Measurements from ENCODE around the gene HINT2. TPM values are rescaled to one million over a fixed set of nuclear protein-coding genes. Genes with fewer than 3 reads are reported as not detected.

HINT2 gene
- total RNA-seq, 1 experiment from 2014 or later, result 21.4 TPM

DNA sequence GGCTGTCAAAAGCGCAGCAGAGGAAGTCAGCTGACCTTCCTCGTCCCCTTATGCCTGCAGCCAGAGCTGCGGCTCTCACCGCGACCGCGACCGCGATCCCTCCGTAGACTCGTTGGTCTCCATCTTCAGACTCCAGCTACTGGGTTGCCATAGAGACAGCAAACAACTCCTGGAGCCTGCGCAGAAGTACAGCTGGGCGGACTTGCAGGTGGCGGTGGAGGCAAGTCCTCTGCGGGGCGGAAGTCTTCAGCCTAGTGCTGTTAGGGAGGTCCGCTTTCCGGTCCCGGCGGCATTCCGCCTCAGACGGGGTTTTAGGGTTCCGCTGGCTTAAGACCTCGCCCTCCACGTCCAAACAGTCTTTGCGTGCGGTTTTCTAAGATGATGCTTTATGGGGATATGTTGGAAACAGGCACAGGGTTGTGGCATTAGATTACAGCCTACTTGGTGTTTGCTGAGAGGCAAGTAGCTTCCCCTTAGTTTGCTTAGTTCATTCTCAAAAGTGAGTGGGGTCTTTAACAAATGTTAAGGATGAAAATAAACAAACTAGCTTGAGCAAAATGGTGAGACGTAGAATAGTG is 2.7 kb downstream of the HINT2 start, which contains the start of gene SPAG8:
TSS of gene SPAG8 (minus strand) at position 238 of the 578 bp plus-strand sequence. CDS start at position 123, 115 bp downstream.
- H3K4me1 ChIP-seq (replicated peaks), result peaks cover 21% of the 10 kb centered on the region
- no peak within 1 kb of the TSS for H3K27ac ChIP-seq
- peak; percentile 65 to 90 for DNase-seq (ENCODE audit: low read depth in 1 of 2, low spot score in 2 of 2)
- H3K27me3 ChIP-seq (replicated peaks), result no peaks in the 10 kb centered on the region
- H3K36me3 ChIP-seq, result peaks cover 3% of the 10 kb centered on the region; the same call in 1 of the 2 replicates
- H3K9me3 ChIP-seq (replicated peaks), result no peaks in the 10 kb centered on the region
- peak within 1 kb of the TSS; percentile 35 for H3K4me3 ChIP-seq

DNA sequence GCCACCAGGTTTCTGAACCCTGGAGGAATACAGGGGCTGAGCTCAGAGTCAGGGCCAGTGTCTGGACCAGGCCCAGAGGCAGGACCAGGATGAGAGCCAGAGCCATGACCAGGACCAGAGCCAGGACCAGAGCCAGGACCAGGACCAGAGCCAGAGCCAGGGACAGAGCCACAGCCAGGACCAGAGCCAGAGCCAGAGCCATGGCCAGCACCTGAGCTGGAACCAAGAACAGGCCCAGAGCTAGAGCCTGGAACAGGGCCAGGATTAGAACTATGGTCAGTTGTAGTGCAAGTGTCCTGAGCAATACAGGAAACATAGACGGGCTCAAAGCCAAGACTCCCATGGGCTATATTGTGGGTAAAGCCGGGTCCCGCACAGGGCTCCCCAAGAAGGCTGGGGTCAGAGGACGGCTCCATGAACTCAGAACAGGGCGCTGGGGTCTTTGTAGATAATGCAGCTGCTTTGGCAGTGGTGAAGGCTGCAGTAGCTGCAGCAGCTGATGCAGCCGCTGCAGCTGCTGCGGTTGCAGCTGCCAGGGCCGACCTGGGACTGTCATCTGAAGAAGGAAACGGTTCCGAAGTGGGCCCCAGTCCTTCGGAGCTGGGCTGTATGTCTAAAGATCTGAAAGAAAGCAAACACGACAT is 3.3 kb downstream of the HINT2 start:
- Histone ChIP-seq H3K27ac (no peak overlapping the region), H3K4me3 (peak overlapping the region; percentile 35)
- DNase-seq (ENCODE audit: low read depth in 1 of 2, low spot score in 2 of 2), result no peak

DNA sequence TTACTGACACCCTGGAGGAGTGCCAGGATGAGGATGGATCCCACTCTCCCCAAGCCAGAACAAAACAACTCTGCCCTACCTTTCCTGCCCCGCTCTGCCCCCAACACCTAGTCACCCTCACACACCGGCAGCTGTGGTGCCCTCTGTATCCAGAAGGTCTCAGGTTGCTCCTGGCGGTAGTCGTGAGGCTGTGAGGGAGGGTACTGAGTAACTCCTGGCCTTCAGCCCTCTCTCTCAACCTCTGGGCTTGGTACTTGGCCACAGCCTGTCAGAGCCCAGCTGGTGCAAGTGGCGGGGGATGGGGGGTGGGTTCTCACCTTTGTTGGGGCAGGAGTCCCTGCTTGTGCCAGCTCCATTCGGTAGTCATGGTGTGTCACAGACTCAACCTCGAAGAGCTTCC is 4.7 kb downstream of the HINT2 start:
- no peak overlapping the region for H3K4me3 ChIP-seq
- no peaks in the 10 kb centered on the region for H3K9me3 ChIP-seq (replicated peaks)
- H3K27me3 ChIP-seq (replicated peaks), result no peaks in the 10 kb centered on the region
- peaks cover 21% of the 10 kb centered on the region for H3K4me1 ChIP-seq (replicated peaks)
- no peak for DNase-seq (ENCODE audit: low read depth in 1 of 2, low spot score in 2 of 2)
- peaks cover 3% of the 10 kb centered on the region; the same call in 1 of the 2 replicates for H3K36me3 ChIP-seq
- H3K27ac ChIP-seq, result no peak overlapping the region

More for the DNA sequence above, 3.3 kb downstream of the HINT2 start:
- H3K27me3 ChIP-seq (replicated peaks), result no peaks in the 10 kb centered on the region
- H3K36me3 ChIP-seq, result peaks cover 3% of the 10 kb centered on the region; the same call in 1 of the 2 replicates
- no peaks in the 10 kb centered on the region for H3K9me3 ChIP-seq (replicated peaks)
- peaks cover 21% of the 10 kb centered on the region for H3K4me1 ChIP-seq (replicated peaks)

DNA sequence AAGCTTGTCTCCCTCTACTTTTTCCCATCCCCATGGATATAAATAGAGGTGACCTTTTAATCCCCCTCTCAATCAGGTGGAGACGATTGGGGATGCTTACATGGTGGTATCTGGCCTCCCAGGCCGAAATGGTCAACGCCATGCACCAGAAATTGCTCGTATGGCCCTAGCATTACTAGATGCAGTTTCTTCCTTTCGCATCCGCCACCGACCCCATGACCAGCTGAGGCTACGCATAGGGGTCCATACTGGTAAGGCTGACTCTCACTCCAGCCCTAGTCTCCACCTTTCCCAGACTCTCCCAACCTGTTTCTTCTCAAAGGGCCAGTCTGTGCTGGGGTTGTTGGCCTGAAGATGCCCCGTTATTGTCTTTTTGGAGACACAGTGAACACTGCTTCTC is 6.4 kb downstream of the HINT2 start:
- H3K27ac ChIP-seq, result no peak overlapping the region
- no peaks in the 10 kb centered on the region for H3K27me3 ChIP-seq (replicated peaks)
- no peak for DNase-seq (ENCODE audit: low read depth in 1 of 2, low spot score in 2 of 2)
- no peaks in the 10 kb centered on the region; the same call in 1 of the 2 replicates for H3K36me3 ChIP-seq
- H3K4me1 ChIP-seq (replicated peaks), result peaks cover 14% of the 10 kb centered on the region
- H3K9me3 ChIP-seq (replicated peaks), result no peaks in the 10 kb centered on the region
- no peak overlapping the region for H3K4me3 ChIP-seq

DNA sequence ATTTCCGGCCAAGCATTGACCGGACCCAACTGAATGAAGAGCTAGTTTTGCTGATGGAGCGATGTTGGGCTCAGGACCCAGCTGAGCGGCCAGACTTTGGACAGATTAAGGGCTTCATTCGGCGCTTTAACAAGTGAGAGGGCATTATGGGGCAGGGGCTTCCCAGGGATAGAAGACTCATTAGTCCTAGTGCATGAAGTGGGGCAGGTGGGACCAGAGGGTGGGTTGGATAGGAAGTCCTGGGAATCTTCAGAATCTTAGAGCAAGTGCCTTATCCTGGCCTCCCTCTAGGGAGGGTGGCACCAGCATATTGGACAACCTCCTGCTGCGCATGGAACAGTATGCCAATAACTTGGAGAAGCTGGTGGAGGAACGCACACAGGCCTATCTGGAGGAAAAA is 8.7 kb downstream of the HINT2 start:
- Histone ChIP-seq H3K4me3 (no peak overlapping the region), H3K9me3 (replicated peaks) (no peaks in the 10 kb centered on the region), H3K4me1 (replicated peaks) (no peaks in the 10 kb centered on the region), H3K36me3 (0 out of 2 replicates have a peak, but pooled peaks cover 3% of the 10 kb centered on the region), H3K27me3 (replicated peaks) (no peaks in the 10 kb centered on the region), H3K27ac (no peak overlapping the region)
- DNase-seq (ENCODE audit: low read depth in 1 of 2, low spot score in 2 of 2), result no peak

- Histone ChIP-seq H3K36me3 (0 out of 2 replicates have a peak, but pooled peaks cover 3% of the 10 kb centered on the region), H3K4me3 (no peak overlapping the region), H3K4me1 (replicated peaks) (peaks cover 28% of the 10 kb centered on the region), H3K27ac (no peak overlapping the region), H3K27me3 (replicated peaks) (no peaks in the 10 kb centered on the region), H3K9me3 (replicated peaks) (no peaks in the 10 kb centered on the region)
- DNase-seq (ENCODE audit: low read depth in 1 of 2, low spot score in 2 of 2), result no peak
These were observed 13.3 kb downstream of the HINT2 start for GRCh38 chr9:35801328-35802128.

GRCh38 chr9:35800530-35800929 is 14.3 kb downstream of the HINT2 start:
- Histone ChIP-seq H3K27me3 (replicated peaks) (no peaks in the 10 kb centered on the region), H3K36me3 (0 out of 2 replicates have a peak, but pooled peaks cover 3% of the 10 kb centered on the region), H3K9me3 (replicated peaks) (no peaks in the 10 kb centered on the region), H3K4me3 (no peak overlapping the region), H3K4me1 (replicated peaks) (peaks cover 38% of the 10 kb centered on the region), H3K27ac (no peak overlapping the region)
- no peak for DNase-seq (ENCODE audit: low read depth in 1 of 2, low spot score in 2 of 2)

DNA sequence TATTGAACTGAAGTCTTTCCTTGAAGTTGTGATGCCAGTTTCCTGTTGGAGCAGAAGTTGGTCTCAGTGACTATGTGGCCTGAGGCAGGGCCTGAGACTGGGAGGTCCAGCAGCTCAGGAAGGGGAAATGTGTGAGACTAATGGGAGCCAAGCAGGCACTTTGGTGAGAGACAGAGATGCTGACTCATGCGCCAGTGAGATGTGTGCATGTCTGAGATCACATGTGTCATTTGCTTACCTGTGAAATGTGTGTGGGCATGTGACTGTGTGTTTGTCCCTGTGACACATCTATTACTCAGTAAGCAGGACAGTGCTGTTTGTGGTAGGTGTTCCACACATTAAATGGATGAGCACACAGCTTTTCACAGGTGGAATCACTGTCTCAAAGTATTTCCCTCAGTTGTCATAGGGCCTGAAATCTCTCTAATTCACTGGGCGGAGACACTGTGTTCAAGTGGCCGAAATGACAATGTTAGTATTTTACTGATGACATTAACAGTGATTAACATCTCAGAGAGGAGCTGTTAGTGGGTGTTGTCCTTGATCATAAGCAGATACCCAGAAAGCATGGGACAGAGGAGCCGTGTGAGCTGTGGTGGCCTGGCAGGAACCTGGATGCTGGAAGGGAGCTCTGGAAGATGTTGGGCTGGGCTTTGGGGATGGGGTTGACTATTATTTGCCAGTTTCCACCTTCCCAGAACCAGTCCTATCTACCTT is 16.0 kb downstream of the HINT2 start:
- H3K27ac ChIP-seq, result peak overlapping the region; percentile 49
- no peak overlapping the region for H3K4me3 ChIP-seq
- H3K4me1 ChIP-seq (replicated peaks), result peaks cover 55% of the 10 kb centered on the region
- DNase-seq (ENCODE audit: low read depth in 1 of 2, low spot score in 2 of 2), result peak; percentile 61 to 80
- no peaks in the 10 kb centered on the region for H3K9me3 ChIP-seq (replicated peaks)
- H3K36me3 ChIP-seq, result 0 out of 2 replicates have a peak, but pooled peaks cover 3% of the 10 kb centered on the region
- H3K27me3 ChIP-seq (replicated peaks), result no peaks in the 10 kb centered on the region

GRCh38 chr9:35797311-35798109 is 17.3 kb downstream of the HINT2 start:
- peak overlapping the region; percentile 4 for H3K27ac ChIP-seq
- no peaks in the 10 kb centered on the region for H3K27me3 ChIP-seq (replicated peaks)
- H3K4me1 ChIP-seq (replicated peaks), result peaks cover 62% of the 10 kb centered on the region
- H3K9me3 ChIP-seq (replicated peaks), result no peaks in the 10 kb centered on the region
- no peak overlapping the region for H3K4me3 ChIP-seq
- H3K36me3 ChIP-seq, result 0 out of 2 replicates have a peak, but pooled peaks cover under 1% of the 10 kb centered on the region
- DNase-seq (ENCODE audit: low read depth in 1 of 2, low spot score in 2 of 2), result no peak

- Histone ChIP-seq H3K4me3 (no peak overlapping the region), H3K4me1 (replicated peaks) (peaks cover 69% of the 10 kb centered on the region), H3K36me3 (no peaks in the 10 kb centered on the region), H3K27ac (peak overlapping the region; percentile 70), H3K27me3 (replicated peaks) (no peaks in the 10 kb centered on the region), H3K9me3 (replicated peaks) (no peaks in the 10 kb centered on the region)
- peak in 1 of 2 experiments; percentile 47 for DNase-seq (ENCODE audit: low read depth in 1 of 2, low spot score in 2 of 2)
These were observed 19.1 kb downstream of the HINT2 start for GRCh38 chr9:35795695-35796094.

GRCh38 chr9:35793461-35793860 is 21.4 kb downstream of the HINT2 start:
- peaks cover 65% of the 10 kb centered on the region for H3K4me1 ChIP-seq (replicated peaks)
- H3K27ac ChIP-seq, result no peak overlapping the region
- H3K4me3 ChIP-seq, result no peak overlapping the region
- no peaks in the 10 kb centered on the region for H3K9me3 ChIP-seq (replicated peaks)
- DNase-seq (ENCODE audit: low read depth in 1 of 2, low spot score in 2 of 2), result no peak
- H3K36me3 ChIP-seq, result no peaks in the 10 kb centered on the region
- H3K27me3 ChIP-seq (replicated peaks), result no peaks in the 10 kb centered on the region

DNA sequence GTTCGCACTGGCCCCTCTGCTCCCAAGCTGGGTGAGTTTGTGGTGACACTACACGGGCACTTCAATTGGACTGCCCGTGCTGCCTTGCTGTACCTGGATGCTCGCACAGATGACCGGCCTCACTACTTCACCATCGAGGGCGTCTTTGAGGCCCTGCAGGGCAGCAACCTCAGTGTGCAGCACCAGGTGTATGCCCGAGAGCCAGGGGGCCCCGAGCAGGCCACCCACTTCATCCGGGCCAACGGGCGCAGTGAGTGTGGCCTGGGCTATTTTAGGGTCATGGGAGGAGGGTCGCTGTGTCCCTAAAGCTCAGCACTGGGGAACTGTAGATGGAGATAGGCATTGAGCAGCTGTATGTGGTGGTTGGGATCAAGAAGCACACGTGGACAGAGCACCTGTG is 22.0 kb downstream of the HINT2 start:
- no peaks in the 10 kb centered on the region for H3K36me3 ChIP-seq
- H3K4me3 ChIP-seq, result no peak overlapping the region
- no peak for DNase-seq (ENCODE audit: low read depth in 1 of 2, low spot score in 2 of 2)
- H3K4me1 ChIP-seq (replicated peaks), result peaks cover 58% of the 10 kb centered on the region
- H3K27me3 ChIP-seq (replicated peaks), result no peaks in the 10 kb centered on the region
- H3K9me3 ChIP-seq (replicated peaks), result no peaks in the 10 kb centered on the region
- no peak overlapping the region for H3K27ac ChIP-seq

Data from SJSA1 (cell line).